GM21423 (cell line): Measurements from ENCODE around the gene RNF208.
"Not testable (repeated sequence)": the region's sequence is repeated elsewhere in the genome, so short reads cannot be mapped to it uniquely, and the experiment has no call there.

Experiments
- ATAC-seq: cut with Tn5 transposase; IDR thresholded peaks from one replicate; pipeline ENCODE4 v1.9.1; 2021; ENCODE audit warnings: mild to moderate bottlenecking, moderate library complexity; ENCODE audit not compliant: unreplicated experiment

RNF208 gene

GRCh38 chr9:137240318-137240840 is 18.3 kb upstream of the RNF208 start:
- peak; percentile 18 for ATAC-seq

DNA sequence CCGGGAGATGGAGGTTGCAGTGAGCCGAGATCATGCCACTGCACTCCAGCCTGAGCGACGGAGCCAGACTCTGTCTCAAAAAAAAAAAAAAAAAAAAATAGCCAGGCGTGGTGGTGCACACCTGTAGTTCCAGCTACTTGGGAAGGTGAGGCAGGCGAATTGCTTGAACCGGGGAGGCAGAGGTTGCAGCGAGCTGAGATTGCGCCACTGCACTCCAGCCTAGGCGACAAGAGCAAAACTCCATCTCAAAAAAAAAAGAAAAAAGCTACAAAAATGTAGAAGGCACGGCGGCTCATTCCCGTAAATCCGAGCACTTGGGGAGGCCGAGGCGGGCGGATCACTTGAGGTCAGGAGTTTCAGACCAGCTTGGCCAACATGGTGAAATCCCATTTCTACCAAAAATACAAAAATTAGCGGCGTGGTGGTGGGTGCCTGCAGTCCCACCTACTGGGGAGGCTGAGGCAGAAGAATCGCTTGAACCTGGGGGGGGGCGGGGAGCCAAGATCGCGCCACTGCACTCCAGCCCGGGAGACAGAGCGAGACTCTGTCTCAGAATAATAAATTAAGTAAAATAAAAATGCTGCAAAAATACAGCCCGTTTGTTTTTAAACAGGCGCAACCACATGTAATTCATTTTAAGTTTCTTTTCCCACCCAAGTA is 17.6 kb upstream of the RNF208 start:
- ATAC-seq: not testable (repeated sequence)

DNA sequence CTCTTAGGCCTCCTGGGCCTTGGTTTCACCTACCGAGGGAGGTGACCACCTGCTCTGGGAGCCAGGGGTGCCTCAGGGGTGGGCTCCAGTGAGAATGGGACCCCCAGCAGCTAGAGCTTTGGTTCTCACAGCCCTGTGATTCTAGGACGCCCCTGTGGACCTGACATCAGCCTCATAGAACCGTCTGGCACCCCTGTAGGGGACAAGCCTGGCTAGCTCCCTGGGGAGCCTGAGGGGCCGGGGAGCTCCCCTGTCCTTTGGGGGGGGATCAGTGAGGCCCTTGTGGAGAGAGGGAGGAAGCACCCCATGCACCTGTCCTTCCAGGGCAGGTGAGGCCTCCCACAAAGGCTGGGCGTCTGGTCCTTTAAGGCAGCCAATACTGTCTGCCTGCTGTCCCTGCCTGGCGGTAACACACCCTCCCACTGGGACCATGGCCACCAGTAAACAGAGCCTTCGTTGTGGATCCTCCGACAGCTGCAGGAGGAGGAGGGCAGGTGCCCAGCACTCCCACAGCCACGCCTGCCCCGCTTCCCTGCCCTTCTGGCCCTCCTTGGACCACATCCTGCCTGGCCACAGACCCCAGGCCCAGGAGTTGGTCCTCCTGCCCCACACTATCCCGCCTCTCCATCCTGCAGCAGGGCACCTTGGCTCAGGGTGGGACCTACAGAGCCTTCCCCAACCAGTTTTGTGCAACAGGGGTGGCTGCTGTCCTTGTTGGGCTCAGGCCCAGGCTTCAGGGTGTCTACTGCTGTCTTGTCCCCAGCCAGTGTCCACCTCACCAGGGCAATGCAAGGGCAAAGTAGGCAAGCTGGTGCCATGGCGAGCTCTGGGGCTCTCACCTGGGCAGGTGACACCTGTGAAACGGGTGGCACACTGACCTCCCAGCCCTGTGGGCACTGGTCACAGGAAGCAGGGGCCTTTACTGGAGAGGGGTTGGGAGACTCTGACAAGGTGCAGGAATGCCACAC is 16.0 kb upstream of the RNF208 start:
- ATAC-seq: no peak

GRCh38 chr9:137236936-137237421 is 14.9 kb upstream of the RNF208 start:
- no peak for ATAC-seq

- ATAC-seq: peak; percentile 19
Measured at GRCh38 chr9:137236238-137236935, 14.3 kb upstream of the RNF208 start.

GRCh38 chr9:137235424-137236237 is 13.6 kb upstream of the RNF208 start:
- ATAC-seq: no peak

DNA sequence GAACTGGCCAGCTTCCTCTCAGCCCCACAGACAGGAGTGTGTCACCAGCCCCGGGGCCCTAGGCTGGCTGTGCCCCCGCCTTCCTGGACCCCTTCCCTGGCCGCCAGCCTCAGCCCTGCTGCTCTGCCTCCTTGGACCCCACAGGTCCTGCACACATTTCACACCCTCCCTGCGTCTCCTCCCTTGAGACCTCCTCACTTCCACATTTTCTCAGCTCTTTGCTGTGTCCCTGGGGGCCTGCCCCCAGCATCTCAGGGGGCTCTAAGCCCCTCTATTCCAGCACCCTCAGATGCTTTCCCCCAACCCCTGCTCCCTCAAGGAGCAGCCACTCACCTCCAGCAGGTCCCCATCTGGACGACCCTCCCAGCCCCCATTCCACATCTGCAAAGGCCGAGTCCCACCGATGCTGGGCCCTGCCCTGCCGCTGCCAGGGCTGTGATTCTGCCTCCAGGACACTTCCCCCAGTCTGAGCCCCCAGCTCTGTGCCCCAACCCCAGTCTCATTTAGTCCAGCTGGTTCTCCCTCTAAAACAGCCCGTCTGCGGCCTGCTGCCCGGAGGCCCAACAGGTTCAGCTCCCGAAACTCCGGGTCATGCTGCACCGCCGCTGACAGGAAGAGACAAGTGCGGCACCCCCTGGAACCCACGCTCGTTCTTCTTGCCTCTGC is 12.9 kb upstream of the RNF208 start:
- no peak for ATAC-seq

DNA sequence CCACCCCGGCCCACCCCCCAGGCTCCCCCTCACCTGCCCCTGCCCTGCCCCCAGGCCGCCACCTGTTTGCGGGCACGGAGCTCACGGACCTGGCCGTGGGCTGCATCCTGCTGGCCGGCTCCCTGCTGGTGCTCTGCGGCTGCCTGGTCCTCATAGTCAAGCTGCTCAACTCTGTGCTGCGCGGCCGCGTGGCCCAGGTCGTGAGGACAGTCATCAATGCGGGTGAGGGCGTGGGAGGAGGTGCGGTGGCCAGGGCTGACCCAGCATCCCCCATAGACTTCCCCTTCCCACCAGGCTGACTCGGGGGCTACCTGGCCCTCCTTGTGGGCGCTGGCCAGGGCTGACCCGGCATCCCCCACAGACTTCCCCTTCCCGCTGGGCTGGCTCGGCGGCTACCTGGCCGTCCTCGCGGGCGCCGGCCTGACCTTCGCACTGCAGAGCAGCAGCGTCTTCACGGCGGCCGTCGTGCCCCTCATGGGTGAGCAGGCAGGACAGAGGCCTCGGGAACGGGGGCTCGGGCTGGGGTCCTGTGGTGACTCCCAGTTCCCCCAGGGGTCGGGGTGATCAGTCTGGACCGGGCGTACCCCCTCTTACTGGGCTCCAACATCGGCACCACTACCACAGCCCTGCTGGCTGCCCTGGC is 12.1 kb upstream of the RNF208 start:
- no peak for ATAC-seq

- ATAC-seq: no peak
Measured at GRCh38 chr9:137233143-137233980, 11.3 kb upstream of the RNF208 start.

DNA sequence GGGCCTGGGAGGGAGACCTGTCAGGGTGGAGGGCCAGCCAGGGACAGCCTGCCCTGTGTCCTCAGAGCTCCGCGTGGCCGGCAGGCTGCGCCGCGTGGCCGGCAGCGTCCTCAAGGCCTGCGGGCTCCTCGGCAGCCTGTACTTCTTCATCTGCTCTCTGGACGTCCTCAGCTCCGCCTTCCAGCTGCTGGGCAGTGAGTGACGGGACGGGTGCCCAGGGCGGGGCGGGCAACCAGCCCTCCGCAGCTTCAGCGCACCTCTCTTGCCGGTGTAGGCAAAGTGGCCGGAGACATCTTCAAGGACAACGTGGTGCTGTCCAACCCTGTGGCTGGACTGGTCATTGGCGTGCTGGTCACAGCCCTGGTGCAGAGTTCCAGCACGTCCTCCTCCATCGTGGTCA is 10.5 kb upstream of the RNF208 start:
- ATAC-seq: no peak

DNA sequence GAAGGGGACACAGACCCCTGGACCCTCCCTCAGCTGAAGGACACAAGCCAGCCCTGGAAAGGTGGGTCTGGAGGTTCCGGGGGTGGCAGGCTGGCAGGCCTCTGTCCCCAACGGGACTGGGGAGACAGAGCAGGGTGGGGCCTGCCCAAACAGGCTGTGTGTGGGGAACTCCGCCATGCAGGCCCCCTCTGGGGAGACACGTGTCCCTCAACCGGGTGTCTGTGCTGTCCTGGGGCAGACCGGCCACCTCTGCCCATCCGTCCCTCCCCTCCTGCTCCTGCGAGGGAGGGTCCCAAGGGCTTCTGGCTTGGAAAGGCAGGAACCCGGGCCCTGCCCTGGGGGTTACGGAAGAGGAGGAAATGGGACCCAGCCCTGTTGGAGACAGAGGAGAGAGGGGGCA is 10.1 kb upstream of the RNF208 start:
- no peak for ATAC-seq

- no peak for ATAC-seq
Measured at GRCh38 chr9:137231372-137232039, 9.5 kb upstream of the RNF208 start.

GRCh38 chr9:137230705-137231371 is 8.8 kb upstream of the RNF208 start, which contains the start of gene SLC34A3:
SLC34A3 (plus strand) TSS chr9:137230901; CDS start chr9:137231703, 802 bp downstream.
- no peak for ATAC-seq

GRCh38 chr9:137229903-137230704 is 8.1 kb upstream of the RNF208 start:
- ATAC-seq: no peak

DNA sequence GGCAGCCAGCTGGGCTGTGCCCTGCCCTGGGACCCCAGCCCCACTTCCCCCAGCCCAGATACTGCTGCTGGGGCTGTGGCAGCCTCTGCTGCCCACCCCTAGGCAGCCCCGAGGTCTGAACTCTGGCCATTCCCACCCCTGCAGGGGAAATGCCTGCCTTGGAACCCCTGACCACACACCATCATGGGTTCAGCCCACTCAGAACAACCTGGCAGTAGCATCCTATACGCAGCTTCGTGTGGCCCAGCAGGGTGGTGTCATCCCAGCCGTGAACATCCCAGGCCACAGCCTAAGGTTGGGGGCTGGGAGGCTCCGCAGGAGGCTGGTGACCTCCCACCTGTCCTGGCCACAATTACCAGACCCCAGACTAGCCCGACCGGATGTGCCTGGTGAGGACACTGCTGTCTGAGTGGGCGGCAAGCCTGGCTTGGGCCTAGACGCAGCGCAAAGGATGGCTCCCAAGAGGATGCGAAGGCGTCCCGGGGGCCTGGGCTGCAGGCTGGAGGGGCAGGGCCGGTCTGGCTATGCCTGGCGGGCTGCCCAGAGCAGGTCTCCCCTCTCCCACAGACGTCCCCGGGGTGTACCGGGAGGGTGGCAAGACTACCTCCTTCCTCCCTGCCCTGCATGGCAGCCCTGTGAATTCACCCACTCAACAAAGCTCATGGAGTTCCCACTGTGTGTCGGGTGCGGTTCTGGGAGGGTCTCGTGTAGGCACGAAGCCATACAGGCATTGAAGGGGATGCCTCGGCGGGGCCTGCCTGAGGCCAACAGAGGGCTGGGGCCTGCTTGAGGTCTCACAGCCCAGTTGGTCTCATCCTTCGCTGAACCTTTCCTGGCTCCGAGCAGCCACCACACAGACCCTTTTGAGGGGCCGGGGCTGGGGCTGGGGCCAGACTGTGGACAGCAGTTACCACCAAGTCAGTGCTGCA is 7.2 kb upstream of the RNF208 start:
- ATAC-seq: no peak
